HUES64 (cell line): ENCODE data around the gene CEP164.

Experiments used
- H3K27ac ChIP-seq: 2 replicates; pipeline ENCODE4 v1.7.0; 2013; ENCODE audit warnings: low read depth, low read length, inconsistent platforms
- H3K27me3 ChIP-seq: 2 replicates; pipeline ENCODE4 v1.6.1; 2013; ENCODE audit warnings: mild to moderate bottlenecking, low read length; ENCODE audit not compliant: insufficient read depth
- H3K36me3 ChIP-seq: 2 replicates; pipeline ENCODE4 v1.6.1; 2013; ENCODE audit warnings: mild to moderate bottlenecking, low read length; ENCODE audit not compliant: insufficient read depth
- H3K4me1 ChIP-seq: 2 replicates; pipeline ENCODE4 v1.6.1; 2013; ENCODE audit warnings: mild to moderate bottlenecking, low read length, moderate library complexity; ENCODE audit not compliant: insufficient read depth
- H3K4me3 ChIP-seq: 2 replicates; pipeline ENCODE4 v1.5.1; 2013; ENCODE audit warnings: mild to moderate bottlenecking, low read length, moderate library complexity
- H3K9ac ChIP-seq: 2 replicates; pipeline ENCODE4 v1.6.1; 2013; ENCODE audit warnings: mild to moderate bottlenecking, low read depth, low read length
- H3K9me3 ChIP-seq: 2 replicates; pipeline ENCODE4 v1.6.1; 2013; ENCODE audit warnings: low read depth, low read length; ENCODE audit not compliant: insufficient read depth
- WGBS: fragments of 150-250, 120-280 bp; methylation state at CpG from one replicate; pipeline ENCODE4 v1.1.7; 2013; ENCODE audit warnings: missing lambda C conversion rate; 5-methylcytosine and 5-hydroxymethylcytosine counted together

Gene CEP164

DNA sequence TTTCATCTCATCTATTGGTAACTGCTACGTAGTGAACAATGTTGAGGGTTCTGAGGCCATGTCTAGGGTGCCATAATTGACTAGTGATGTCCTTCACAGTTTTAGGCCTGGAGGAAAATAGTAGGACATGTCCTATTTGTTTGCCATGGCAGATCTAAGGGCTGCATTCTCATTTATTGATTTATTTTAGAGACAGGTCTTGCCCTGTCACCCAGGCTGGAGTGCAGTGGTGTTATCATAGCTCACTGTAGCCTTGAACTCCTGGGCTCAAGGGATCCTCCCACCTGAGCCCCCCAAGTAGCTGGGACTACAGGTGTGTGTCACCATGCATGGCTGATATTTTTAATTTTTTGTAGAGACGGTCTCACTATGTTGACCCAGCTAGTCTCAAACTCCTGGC lies 5.2 kb downstream of the CEP164 start:
- Histone ChIP-seq H3K9me3 (no peaks in the 10 kb centered on the region), H3K27ac (no peak overlapping the region), H3K4me3 (no peak overlapping the region), H3K27me3 (peaks cover 5% of the 10 kb centered on the region; the same call in 1 of the 2 replicates), H3K36me3 (no peaks in the 10 kb centered on the region), H3K4me1 (peaks cover 6% of the 10 kb centered on the region; the same call in 1 of the 2 replicates), H3K9ac (no peak overlapping the region; the same call in 1 of the 2 replicates)
- WGBS, result 75% methylated on average over 2 of the region's 2 CpGs

DNA sequence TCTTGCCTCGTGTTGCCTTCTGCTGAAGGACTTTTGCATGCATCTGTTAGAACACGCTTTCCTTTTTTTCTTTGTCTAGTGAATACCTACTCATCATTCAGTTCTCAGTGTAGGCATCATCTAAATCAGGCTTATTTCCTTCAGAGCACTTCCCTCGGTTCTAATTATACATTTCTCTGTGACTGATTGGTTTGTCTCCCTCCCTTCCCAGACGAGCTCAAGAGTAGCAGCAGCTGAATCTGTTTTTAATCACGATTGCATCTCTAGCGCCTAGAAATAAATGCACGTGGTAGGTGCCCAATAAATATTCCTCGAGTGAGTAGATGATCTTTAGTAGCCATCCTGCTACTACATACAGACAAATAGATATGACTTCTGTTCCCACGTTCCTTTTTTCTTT lies 6.3 kb downstream of the CEP164 start:
- H3K9ac ChIP-seq, result no peak overlapping the region
- no peaks in the 10 kb centered on the region for H3K9me3 ChIP-seq
- 0 out of 2 replicates have a peak, but pooled peaks cover 4% of the 10 kb centered on the region for H3K36me3 ChIP-seq
- 92% methylated on average over 9 of the region's 9 CpGs for WGBS
- H3K27me3 ChIP-seq, result peaks cover under 1% of the 10 kb centered on the region; the same call in 1 of the 2 replicates
- no peak overlapping the region for H3K4me3 ChIP-seq
- peaks cover under 1% of the 10 kb centered on the region; the same call in 1 of the 2 replicates for H3K4me1 ChIP-seq
- H3K27ac ChIP-seq, result no peak overlapping the region

DNA sequence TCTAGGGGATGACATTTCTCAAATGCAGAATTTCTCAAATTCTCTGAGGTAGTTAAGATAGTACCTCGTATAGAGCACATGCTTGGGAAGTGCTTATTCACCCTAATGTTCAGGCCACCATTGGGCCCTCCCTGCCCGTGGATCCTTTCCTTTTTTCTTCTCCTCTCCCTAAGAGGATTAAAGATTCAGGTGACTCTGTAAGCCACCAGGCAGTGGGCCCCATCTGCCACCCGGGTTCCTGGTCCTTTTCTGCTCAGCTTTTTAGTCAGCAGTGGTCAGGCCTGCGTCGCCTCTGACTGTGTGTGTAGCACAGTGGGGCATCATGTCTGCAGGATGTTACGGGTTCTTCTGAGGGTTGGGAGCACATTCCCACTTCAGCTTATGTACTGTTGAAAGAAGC lies 7.2 kb downstream of the CEP164 start:
- WGBS, result 92% methylated on average over 6 of the region's 6 CpGs
- no peak overlapping the region for H3K27ac ChIP-seq
- no peaks in the 10 kb centered on the region for H3K9me3 ChIP-seq
- H3K27me3 ChIP-seq, result no peaks in the 10 kb centered on the region
- no peak overlapping the region for H3K4me3 ChIP-seq
- H3K9ac ChIP-seq, result no peak overlapping the region
- 0 out of 2 replicates have a peak, but pooled peaks cover 4% of the 10 kb centered on the region for H3K36me3 ChIP-seq
- H3K4me1 ChIP-seq, result no peaks in the 10 kb centered on the region

DNA sequence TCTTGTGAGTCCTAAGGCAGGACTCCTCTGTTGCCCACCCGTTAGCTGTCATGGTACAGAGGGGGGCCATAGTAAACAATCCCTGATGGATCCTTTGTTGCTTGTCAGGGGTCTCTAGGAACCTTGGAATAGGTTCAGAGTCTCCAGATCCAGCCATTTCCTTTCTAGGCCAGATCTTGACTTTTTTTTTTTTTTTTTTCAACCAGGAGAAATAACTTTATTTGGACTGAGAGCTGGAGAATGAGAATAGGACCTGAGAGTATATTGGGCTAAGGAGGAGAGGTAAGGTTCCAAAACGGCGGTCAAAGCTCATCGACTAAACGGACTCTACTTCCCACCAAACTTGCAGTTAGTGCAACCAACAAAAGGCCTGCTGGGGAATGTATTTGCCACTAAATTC lies 7.7 kb downstream of the CEP164 start:
- Histone ChIP-seq H3K4me3 (no peak overlapping the region), H3K27me3 (no peaks in the 10 kb centered on the region), H3K9ac (no peak overlapping the region), H3K27ac (no peak overlapping the region), H3K9me3 (no peaks in the 10 kb centered on the region), H3K36me3 (peaks cover 8% of the 10 kb centered on the region; the same call in 1 of the 2 replicates), H3K4me1 (no peaks in the 10 kb centered on the region)
- 97% methylated on average over 5 of the region's 5 CpGs for WGBS

- Histone ChIP-seq H3K9me3 (no peaks in the 10 kb centered on the region), H3K27me3 (no peaks in the 10 kb centered on the region), H3K4me1 (no peaks in the 10 kb centered on the region), H3K9ac (no peak overlapping the region), H3K4me3 (no peak overlapping the region), H3K27ac (no peak overlapping the region), H3K36me3 (peaks cover 10% of the 10 kb centered on the region; the same call in 1 of the 2 replicates)
- WGBS, result over 99% methylated on average over 3 of the region's 4 CpGs
These were observed 9.4 kb downstream of the CEP164 start for GRCh38 chr11:117337076-117337475.

GRCh38 chr11:117345039-117345438 lies 17.4 kb downstream of the CEP164 start:
- Histone ChIP-seq H3K36me3 (peaks cover 28% of the 10 kb centered on the region), H3K4me3 (no peak overlapping the region), H3K9me3 (no peaks in the 10 kb centered on the region), H3K27me3 (no peaks in the 10 kb centered on the region), H3K4me1 (no peaks in the 10 kb centered on the region), H3K9ac (no peak overlapping the region), H3K27ac (no peak overlapping the region)
- WGBS, result 93% methylated on average over 2 of the region's 2 CpGs

GRCh38 chr11:117354550-117354949 lies 26.9 kb downstream of the CEP164 start:
- Histone ChIP-seq H3K27ac (no peak overlapping the region), H3K9me3 (no peaks in the 10 kb centered on the region), H3K36me3 (peaks cover 37% of the 10 kb centered on the region), H3K4me3 (no peak overlapping the region), H3K4me1 (no peaks in the 10 kb centered on the region), H3K9ac (no peak overlapping the region), H3K27me3 (no peaks in the 10 kb centered on the region)
- WGBS, result 90% methylated on average over 4 of the region's 4 CpGs

DNA sequence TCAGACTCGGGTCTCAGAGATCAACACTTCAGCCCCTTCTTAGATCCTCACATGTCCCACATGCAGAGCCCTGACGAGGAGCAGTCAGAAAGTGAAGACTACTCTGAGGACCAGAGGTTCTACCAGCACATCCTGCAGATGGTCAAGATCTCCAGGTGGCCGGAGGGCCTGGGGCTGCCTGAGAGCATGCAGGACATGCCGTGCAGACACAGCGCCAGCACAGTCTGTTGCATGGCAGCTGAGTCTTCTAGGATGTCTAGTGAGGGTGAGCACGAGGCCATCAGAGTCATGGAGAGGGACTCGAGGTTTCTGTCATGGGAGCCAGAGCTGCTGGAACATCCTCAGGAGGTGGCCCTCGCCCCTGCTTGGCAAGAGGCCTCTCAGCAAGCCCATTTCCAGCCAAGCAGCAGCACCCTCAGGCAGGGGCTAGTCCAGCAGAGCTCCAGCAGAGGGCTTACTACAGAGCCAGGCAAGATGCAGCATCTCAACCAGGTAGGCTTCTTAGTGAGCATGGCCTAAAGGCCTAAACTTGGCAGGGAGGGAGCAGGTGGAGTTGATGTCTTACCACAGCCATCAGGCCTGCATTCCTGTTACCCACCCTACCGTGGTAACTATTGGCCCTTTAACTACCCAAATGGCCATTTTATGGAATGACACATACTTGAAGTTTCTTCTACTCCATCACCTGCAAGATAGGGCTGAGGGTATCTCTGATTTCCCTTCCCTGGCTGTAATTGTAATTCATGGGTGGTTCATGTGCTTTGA lies 28.7 kb downstream of the CEP164 start:
- Histone ChIP-seq H3K4me1 (no peaks in the 10 kb centered on the region), H3K27me3 (no peaks in the 10 kb centered on the region), H3K4me3 (no peak overlapping the region), H3K36me3 (peaks cover 37% of the 10 kb centered on the region), H3K9ac (no peak overlapping the region), H3K27ac (no peak overlapping the region), H3K9me3 (no peaks in the 10 kb centered on the region)
- WGBS, result 93% methylated on average over 9 of the region's 9 CpGs

GRCh38 chr11:117361432-117361831 lies 33.8 kb downstream of the CEP164 start:
- H3K4me3 ChIP-seq, result no peak overlapping the region
- H3K9me3 ChIP-seq, result no peaks in the 10 kb centered on the region
- H3K9ac ChIP-seq, result no peak overlapping the region
- WGBS, result 96% methylated on average over 8 of the region's 8 CpGs
- no peaks in the 10 kb centered on the region for H3K27me3 ChIP-seq
- H3K36me3 ChIP-seq, result peaks cover 40% of the 10 kb centered on the region
- no peak overlapping the region for H3K27ac ChIP-seq
- H3K4me1 ChIP-seq, result no peaks in the 10 kb centered on the region

GRCh38 chr11:117366248-117366647 lies 38.6 kb downstream of the CEP164 start:
- no peak overlapping the region for H3K9ac ChIP-seq
- no peak overlapping the region for H3K27ac ChIP-seq
- H3K4me1 ChIP-seq, result no peaks in the 10 kb centered on the region
- 93% methylated on average over 6 of the region's 6 CpGs for WGBS
- no peak overlapping the region for H3K4me3 ChIP-seq
- H3K27me3 ChIP-seq, result no peaks in the 10 kb centered on the region
- H3K9me3 ChIP-seq, result no peaks in the 10 kb centered on the region
- H3K36me3 ChIP-seq, result peaks cover 53% of the 10 kb centered on the region

DNA sequence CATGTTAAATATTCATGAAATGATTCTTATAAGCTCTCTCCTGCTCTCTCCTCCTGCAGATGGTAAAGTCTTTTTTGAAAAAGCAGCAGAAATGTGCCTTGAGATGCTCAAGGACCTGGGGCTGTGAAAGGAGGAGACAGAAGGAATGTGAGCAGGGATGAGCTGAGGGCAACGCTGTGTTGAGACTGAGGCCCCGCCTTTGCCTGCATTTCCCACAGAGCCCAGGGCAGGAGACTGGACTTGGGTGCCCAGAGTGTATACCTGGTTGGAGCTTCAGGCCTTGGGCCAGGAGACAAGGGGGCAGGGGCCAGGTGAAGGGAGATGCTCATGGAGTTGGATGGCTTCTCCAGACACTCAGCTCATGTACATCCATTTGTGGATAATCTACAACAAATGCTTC lies 39.2 kb downstream of the CEP164 start:
- Histone ChIP-seq H3K27me3 (no peaks in the 10 kb centered on the region), H3K9me3 (no peaks in the 10 kb centered on the region), H3K27ac (no peak overlapping the region), H3K4me1 (no peaks in the 10 kb centered on the region), H3K36me3 (peaks cover 56% of the 10 kb centered on the region), H3K4me3 (no peak overlapping the region), H3K9ac (no peak overlapping the region)
- WGBS, result 88% methylated on average over 2 of the region's 2 CpGs
